Right lobe of liver (tissue), 4 donors: ENCODE results near the gene CHRNB1.

Experiments
- POLR2A ChIP-seq: fragments of 450-650 bp; IDR thresholded peaks from one replicate; pipeline ENCODE4 v1.6.1; 2017; ENCODE audit warnings: antibody characterized with exemption, mild to moderate bottlenecking
- TF ChIP-seq, protein P1 (sequence below), 4 donors: fragments of 200-600 bp in 3 of 4; fragments of 450-650 bp in 1 of 4; IDR thresholded peaks; one replicate each; pipeline versions ENCODE4 v1.5.1 to v1.8.0; 2016 to 2022; ENCODE audit warnings: antibody characterized with exemption in 4 of 4, mild to moderate bottlenecking in 2 of 4
- donor health status: DM: no; HTN: no; CAD: no.
- donor health status: DM: no; HTN: no; CAD: no.
- donor health status: DM: no; HTN: yes; CAD: no.

DNA sequence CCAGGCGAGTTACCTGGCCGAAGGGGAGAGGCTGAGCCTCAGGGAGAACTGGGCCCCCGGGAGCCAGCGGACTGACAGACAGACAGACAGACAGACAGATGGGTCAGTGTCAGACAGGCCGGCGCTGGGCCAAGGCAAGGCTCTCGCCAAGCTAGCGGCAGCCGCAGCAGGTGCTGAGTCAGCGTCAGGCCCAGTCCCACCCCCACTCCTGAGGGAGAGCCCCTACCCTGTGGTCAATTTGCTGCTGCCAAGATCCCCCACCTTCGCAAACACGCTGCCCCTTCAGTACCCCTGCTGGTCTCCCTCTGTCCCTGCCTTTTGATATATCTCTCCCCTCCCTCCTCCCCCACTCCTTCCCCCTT, 4.0 kb upstream of the CHRNB1 start:
- TF ChIP-seq POLR2A = no peak
- TF ChIP-seq, protein P1, sequence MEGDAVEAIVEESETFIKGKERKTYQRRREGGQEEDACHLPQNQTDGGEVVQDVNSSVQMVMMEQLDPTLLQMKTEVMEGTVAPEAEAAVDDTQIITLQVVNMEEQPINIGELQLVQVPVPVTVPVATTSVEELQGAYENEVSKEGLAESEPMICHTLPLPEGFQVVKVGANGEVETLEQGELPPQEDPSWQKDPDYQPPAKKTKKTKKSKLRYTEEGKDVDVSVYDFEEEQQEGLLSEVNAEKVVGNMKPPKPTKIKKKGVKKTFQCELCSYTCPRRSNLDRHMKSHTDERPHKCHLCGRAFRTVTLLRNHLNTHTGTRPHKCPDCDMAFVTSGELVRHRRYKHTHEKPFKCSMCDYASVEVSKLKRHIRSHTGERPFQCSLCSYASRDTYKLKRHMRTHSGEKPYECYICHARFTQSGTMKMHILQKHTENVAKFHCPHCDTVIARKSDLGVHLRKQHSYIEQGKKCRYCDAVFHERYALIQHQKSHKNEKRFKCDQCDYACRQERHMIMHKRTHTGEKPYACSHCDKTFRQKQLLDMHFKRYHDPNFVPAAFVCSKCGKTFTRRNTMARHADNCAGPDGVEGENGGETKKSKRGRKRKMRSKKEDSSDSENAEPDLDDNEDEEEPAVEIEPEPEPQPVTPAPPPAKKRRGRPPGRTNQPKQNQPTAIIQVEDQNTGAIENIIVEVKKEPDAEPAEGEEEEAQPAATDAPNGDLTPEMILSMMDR (IDR thresholded peaks at IDR 0.05) = no peak
